HG03039 (cell line): Measurements from ENCODE around the gene GJA3.

Experiments
- ATAC-seq: cut with Tn5 transposase; IDR thresholded peaks from one replicate; pipeline ENCODE4 v1.9.1; 2021; ENCODE audit warnings: mild to moderate bottlenecking, moderate library complexity; ENCODE audit not compliant: unreplicated experiment

Gene GJA3

DNA sequence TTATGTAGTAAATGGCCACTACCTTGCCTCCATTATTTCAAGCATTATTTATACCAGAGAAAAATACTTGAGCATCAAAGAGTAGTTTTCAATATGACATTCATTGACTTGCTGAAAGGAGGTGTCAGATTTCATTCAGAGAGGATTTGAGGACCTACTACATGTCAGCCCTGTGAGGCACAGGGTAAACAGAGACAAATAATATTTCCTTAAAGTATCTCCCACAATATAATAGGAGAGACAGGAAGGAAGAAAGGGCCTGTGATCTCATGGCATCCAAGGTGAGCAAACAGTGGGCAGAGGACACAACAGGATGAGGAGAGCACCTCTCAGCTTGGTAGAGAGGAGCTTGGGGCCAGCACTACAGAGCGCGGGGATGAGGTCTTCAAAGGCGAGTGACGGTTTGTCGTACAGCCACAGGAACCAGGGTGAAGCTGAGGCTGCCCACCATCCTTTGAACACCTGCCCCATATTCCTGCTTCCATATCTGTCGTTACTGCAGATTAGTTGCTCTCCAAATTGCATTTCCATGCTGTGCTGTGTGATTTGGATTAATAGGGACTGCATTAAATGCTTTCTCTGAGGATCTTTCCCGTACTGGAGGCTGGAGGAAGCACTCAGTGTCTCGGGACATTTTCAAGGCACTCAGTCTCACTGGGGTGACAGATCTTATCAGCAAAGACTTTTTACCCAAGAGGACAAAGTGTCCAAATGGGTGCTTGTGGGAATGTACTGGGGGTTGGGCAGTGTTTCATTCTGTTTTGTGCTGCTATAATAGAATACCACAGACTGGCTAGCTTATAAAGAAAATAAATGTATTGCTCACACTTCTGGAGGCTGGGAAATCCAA, 59.2 kb downstream of the GJA3 start:
- ATAC-seq = no peak

DNA sequence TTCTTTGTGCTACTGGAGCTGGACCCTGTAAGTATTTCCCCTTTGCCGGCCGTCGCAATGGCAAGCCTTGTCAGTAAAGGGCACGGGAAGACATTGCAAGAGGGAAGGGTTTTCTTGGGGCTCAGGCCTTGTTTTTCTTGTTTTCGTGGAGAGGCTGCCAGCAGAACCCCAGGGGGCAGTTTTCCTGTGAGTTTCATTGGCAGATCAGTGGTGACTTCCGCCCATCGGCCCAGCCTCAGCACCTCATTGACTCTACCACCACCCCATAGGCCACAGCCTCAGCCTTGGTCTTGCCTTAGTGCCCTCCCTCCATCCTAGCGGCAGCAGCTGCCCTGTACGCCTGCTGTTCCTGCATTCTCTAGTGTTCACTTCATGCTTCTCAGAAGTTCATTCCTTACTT, 61.5 kb downstream of the GJA3 start:
- ATAC-seq = no peak

DNA sequence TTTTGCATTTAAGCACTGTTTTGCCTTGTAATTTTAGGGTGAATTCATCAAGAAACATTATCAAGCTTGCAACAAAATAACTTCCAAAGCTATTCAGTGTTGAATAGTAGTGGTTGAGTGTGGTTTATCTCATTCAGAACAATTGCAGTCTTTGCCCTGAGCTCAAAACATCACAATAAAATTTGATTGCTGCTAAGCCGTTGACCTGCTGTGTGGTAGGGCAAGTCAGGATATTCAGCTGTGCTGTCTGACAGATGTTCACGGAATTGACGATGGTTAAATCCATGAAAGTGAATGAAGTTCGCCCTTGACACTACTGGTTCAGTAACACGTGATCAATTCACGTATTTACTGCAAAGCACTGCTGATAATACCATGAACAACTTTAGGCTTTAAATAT, 66.9 kb downstream of the GJA3 start:
- ATAC-seq = no peak

DNA sequence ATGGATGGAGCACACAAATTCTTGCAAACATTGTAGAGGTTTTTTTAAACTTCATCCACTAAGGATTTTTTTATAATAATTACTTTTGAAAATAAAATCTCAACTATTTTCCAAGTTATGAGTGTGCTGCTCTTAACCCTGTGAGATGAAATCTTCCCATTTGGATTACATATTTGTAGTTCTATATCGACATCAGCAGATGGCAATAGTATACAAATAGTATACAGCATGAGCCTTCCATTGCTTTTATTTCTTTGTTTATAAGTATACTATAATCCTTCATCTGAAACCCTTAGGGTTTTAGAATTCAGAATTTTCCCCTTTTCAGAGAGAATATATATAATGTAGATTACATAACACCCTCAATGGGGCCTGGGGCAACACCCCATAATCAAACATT, 70.5 kb downstream of the GJA3 start:
- ATAC-seq = no peak
